ENCODE measurements around the gene SAMHD1.

DNA sequence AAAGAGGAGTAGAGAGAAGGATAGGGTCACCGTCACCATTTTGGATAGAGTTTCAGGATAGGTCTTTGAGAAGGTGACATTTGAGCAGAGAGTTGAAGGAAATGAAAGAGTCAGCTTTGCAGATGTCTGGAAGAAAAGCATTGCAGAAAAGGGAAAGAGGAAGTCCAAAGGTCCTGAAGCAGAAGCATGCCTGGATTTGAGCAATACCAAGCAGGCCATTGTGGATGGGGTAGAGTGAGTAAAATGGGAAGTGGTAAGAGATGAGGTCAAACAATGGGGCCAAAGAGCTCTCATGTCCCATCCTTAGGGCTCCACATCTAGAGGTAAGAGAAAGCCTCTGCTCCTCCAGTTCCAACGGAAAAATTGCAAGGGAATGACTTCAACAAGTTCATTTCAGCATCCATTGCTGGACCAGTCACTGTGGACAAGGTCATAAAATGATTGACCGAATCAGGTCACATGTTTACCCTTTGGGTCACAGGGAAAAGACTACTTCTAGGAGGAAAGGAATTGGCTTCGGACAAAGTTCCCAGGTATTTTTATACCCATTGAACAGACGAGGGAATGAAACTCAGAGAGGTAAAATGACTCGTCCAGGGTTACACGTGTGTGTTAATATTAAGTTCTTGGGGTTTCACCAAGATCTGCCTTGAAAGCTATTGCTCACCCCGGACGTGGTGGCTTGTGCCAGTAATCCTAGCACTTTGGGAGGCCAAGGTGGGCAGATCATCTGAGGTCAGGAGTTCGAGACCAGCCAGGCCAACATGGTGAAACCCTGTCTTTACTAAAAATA, 6.6 kb upstream of the SAMHD1 start:
- TF ChIP-seq, protein P1, sequence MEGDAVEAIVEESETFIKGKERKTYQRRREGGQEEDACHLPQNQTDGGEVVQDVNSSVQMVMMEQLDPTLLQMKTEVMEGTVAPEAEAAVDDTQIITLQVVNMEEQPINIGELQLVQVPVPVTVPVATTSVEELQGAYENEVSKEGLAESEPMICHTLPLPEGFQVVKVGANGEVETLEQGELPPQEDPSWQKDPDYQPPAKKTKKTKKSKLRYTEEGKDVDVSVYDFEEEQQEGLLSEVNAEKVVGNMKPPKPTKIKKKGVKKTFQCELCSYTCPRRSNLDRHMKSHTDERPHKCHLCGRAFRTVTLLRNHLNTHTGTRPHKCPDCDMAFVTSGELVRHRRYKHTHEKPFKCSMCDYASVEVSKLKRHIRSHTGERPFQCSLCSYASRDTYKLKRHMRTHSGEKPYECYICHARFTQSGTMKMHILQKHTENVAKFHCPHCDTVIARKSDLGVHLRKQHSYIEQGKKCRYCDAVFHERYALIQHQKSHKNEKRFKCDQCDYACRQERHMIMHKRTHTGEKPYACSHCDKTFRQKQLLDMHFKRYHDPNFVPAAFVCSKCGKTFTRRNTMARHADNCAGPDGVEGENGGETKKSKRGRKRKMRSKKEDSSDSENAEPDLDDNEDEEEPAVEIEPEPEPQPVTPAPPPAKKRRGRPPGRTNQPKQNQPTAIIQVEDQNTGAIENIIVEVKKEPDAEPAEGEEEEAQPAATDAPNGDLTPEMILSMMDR (IDR thresholded peaks at IDR 0.05; ENCODE audit: insufficient read depth, low read length, poor library complexity, severe bottlenecking): no peak
- TF ChIP-seq EZH2phosphoT487 (conservative IDR thresholded peaks at IDR 0.05; ENCODE audit: low read length): no peak

Measured in SU-DHL-6 (cell line).